HepG2 (cell line): ENCODE results near the gene NOTUM. TPM values are rescaled to one million over a fixed set of nuclear protein-coding genes. Genes with fewer than 3 reads are reported as not detected.

Source experiments
- ATM ChIP-seq: fragments of 450-650 bp; IDR thresholded peaks from 2 replicates; pipeline ENCODE4 v1.7.1; 2017; ENCODE audit warnings: mild to moderate bottlenecking, borderline replicate concordance
- CBFB ChIP-seq: sonication (generic); formaldehyde crosslinking; IDR thresholded peaks from 2 replicates; pipeline ENCODE4 v1.4.0; 2020; ENCODE audit warnings: missing genetic modification reagents
- GFI1 ChIP-seq: sonication (generic); formaldehyde crosslinking; IDR thresholded peaks from 2 replicates; pipeline ENCODE4 v1.5.0; 2020; ENCODE audit warnings: missing genetic modification reagents, mild to moderate bottlenecking, borderline replicate concordance
- MED1 ChIP-seq: sonication (generic); formaldehyde crosslinking; IDR thresholded peaks from 2 replicates; pipeline ENCODE4 v1.4.0; 2020; ENCODE audit warnings: missing genetic modification reagents
- MEIS1 ChIP-seq: sonication (generic); formaldehyde crosslinking; IDR thresholded peaks from 2 replicates; pipeline ENCODE4 v1.9.0; 2021; ENCODE audit warnings: mild to moderate bottlenecking, missing genetic modification reagents, moderate library complexity, borderline replicate concordance
- NPAS2 ChIP-seq: sonication (generic); formaldehyde crosslinking; IDR thresholded peaks from 2 replicates; pipeline ENCODE4 v1.8.0; 2022; ENCODE audit warnings: mild to moderate bottlenecking, missing genetic modification reagents, borderline replicate concordance
- NR2C2 ChIP-seq: sonication (generic); formaldehyde crosslinking; IDR thresholded peaks from 2 replicates; pipeline ENCODE4 v1.4.0; 2020; ENCODE audit warnings: missing genetic modification reagents, mild to moderate bottlenecking, moderate library complexity, borderline replicate concordance
- RAD21 ChIP-seq: fragments of 450-650 bp; formaldehyde crosslinking; IDR thresholded peaks from 2 replicates; pipeline ENCODE4 v1.5.0; 2020; ENCODE audit warnings: mild to moderate bottlenecking
- RBM39 ChIP-seq: fragments of 200-400 bp; formaldehyde crosslinking; IDR thresholded peaks from one replicate; pipeline ENCODE4 v1.6.1; 2018; ENCODE audit warnings: antibody characterized with exemption, mild to moderate bottlenecking, low read depth, low read length; ENCODE audit not compliant: poor library complexity, severe bottlenecking
- SRSF4 ChIP-seq: fragments of 200-400 bp; formaldehyde crosslinking; IDR thresholded peaks from one replicate; pipeline ENCODE4 v1.6.1; 2018; ENCODE audit warnings: mild to moderate bottlenecking, low read depth, low read length, moderate library complexity; ENCODE audit not compliant: poor library complexity, severe bottlenecking
- THYN1 ChIP-seq: sonication (generic); formaldehyde crosslinking; IDR thresholded peaks from 2 replicates; pipeline ENCODE4 v1.8.1; 2023; ENCODE audit warnings: low read depth, mild to moderate bottlenecking, moderate library complexity, missing genetic modification reagents, borderline replicate concordance
- ZFP62 ChIP-seq: sonication (generic); formaldehyde crosslinking; IDR thresholded peaks from 2 replicates; pipeline ENCODE4 v1.4.0; 2020; ENCODE audit warnings: missing genetic modification reagents
- ZNF225 ChIP-seq: sonication (generic); formaldehyde crosslinking; IDR thresholded peaks from 2 replicates; pipeline ENCODE4 v1.4.0; 2020; ENCODE audit warnings: mild to moderate bottlenecking, missing genetic modification reagents
- ZNF484 ChIP-seq: sonication (generic); formaldehyde crosslinking; IDR thresholded peaks from 2 replicates; pipeline ENCODE4 v1.5.1; 2020; ENCODE audit warnings: mild to moderate bottlenecking, low read depth, missing genetic modification reagents, borderline replicate concordance
- ZNF501 ChIP-seq: sonication (generic); formaldehyde crosslinking; IDR thresholded peaks from 2 replicates; pipeline ENCODE4 v1.5.1; 2020; ENCODE audit warnings: mild to moderate bottlenecking, moderate library complexity, missing genetic modification reagents
- ZNF557 ChIP-seq: sonication (generic); formaldehyde crosslinking; IDR thresholded peaks from 2 replicates; pipeline ENCODE4 v1.4.0; 2020; ENCODE audit warnings: missing genetic modification reagents
- ZNF569 ChIP-seq: sonication (generic); formaldehyde crosslinking; IDR thresholded peaks from 2 replicates; pipeline ENCODE4 v1.5.0; 2020; ENCODE audit warnings: mild to moderate bottlenecking, missing genetic modification reagents, moderate library complexity, borderline replicate concordance
- polyA plus RNA-seq, 8 experiments: library from polyadenylated mRNA; depleted of rRNA in 3 of 8; stranded (reverse) in 7 of 8; unstranded in 1 of 8; fragments of >200 nt; fragmentation: Illumina TruSeq in 4 of 8; extraction: Trizol in 4 of 8; gene quantifications; 2 replicates each; pipeline versions ENCODE4 v1.2.1 to v1.2.3, GENCODE V29; 2011 to 2016; ENCODE audit warnings: low read depth in 4 of 8, missing spikeins in 1 of 8, mixed read lengths in 1 of 8; ENCODE audit not compliant: insufficient read depth in 1 of 8
- total RNA-seq, 5 experiments: library from RNA; depleted of rRNA; stranded (reverse); fragments of >200 nt; fragmentation: Illumina TruSeq; extraction: Trizol; gene quantifications; 2 replicates each; pipeline ENCODE4 v1.2.3, GENCODE V29; 2016; ENCODE audit warnings: low read depth in 1 of 5
- TF ChIP-seq, protein P1 (sequence below): sonication (generic); formaldehyde crosslinking; IDR thresholded peaks from 2 replicates; pipeline ENCODE4 v1.4.0; 2020; ENCODE audit warnings: missing genetic modification reagents, mild to moderate bottlenecking, borderline replicate concordance
- TF ChIP-seq, protein P2 (sequence below): fragments of 450-650 bp; IDR thresholded peaks from 2 replicates; pipeline ENCODE4 v1.6.1; 2017
- TF ChIP-seq, protein P3 (sequence below): sonication (generic); formaldehyde crosslinking; IDR thresholded peaks from 2 replicates; pipeline ENCODE4 v1.4.0; 2020; ENCODE audit warnings: missing genetic modification reagents

The NOTUM gene
- total and polyA plus RNA-seq, 2 of the 13 experiments (the other 11 are each of a cell fraction or from before 2014, with no cell fraction given): 150 to 160 TPM

DNA sequence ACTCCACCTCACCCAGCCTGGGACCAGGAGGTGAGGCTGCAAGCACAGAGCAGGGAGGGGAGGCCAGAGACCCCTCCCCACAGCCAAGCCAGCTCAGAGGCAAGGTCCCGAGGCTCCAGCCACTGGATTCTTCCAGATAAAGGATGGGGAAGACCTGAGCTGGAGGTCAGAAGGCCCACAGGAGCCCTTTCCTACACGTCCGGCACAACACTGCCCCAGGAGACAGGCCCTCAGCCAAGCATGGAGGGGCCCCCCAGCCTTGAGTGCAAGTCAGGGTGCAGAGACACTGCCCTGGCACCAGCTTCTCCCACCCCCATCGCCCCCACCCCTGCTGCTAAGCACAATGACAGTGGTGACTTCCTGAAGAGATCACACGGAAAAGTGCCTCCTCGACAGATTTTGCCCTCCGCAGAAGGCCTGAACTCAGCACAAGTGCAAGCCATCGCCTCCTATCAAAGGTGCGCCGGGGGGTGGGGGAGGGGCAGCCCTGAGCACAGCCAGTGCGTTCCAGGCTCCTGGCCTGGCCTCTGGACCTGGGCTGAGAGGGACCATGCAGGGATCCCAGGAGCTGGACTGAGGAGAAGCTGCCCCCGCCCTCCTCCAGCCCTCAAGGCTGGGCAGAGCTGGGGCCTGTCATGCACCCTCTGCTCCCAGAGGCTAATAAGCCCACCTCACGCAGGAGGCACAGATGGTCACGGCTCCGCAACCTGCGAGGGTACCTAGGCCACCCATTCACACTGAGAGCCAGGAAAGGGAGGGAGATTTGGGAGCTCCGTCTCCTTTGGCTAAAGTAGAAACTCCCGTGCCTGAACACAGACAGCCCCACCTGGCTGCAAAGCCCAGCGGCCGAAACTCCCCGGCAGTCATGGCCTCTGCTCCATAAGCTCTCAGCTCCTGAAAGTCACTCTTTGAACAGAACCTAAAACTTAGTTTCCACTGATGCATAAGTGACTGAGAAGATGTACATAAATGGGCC is 36.1 kb downstream of the NOTUM start (continued):
- TF ChIP-seq, protein P1, sequence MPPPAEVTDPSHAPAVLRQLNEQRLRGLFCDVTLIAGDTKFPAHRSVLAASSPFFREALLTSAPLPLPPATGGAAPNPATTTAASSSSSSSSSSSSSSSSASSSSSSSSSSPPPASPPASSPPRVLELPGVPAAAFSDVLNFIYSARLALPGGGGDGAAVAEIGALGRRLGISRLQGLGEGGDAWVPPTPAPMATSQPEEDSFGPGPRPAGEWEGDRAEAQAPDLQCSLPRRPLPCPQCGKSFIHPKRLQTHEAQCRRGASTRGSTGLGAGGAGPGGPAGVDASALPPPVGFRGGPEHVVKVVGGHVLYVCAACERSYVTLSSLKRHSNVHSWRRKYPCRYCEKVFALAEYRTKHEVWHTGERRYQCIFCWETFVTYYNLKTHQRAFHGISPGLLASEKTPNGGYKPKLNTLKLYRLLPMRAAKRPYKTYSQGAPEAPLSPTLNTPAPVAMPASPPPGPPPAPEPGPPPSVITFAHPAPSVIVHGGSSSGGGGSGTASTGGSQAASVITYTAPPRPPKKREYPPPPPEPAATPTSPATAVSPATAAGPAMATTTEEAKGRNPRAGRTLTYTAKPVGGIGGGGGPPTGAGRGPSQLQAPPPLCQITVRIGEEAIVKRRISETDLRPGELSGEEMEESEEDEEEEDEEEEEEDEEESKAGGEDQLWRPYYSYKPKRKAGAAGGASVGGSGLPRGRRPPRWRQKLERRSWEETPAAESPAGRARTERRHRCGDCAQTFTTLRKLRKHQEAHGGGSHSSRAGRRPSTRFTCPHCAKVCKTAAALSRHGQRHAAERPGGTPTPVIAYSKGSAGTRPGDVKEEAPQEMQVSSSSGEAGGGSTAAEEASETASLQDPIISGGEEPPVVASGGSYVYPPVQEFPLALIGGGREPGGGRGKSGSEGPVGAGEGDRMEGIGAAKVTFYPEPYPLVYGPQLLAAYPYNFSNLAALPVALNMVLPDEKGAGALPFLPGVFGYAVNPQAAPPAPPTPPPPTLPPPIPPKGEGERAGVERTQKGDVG: no peak
- TF ChIP-seq ZNF569 (CRISPR knock-in tag) (no peak), NR2C2 (peak; percentile 44; the same call in 1 of the 2 replicates), GFI1 (no peak), CBFB (peak; percentile 26; the same call in 1 of the 2 replicates), RAD21 (CRISPR knock-in tag) (peak; percentile 30), RBM39 (no peak), THYN1 (CRISPR knock-in tag) (no peak), MED1 (CRISPR knock-in tag) (0 out of 2 replicates have a peak, but pooled peaks have one; percentile 28), ZNF557 (CRISPR knock-in tag) (no peak), SRSF4 (no peak), ZFP62 (CRISPR knock-in tag) (no peak), ZNF225 (CRISPR knock-in tag) (no peak), MEIS1 (peak; percentile 64; the same call in 1 of the 2 replicates), ZNF501 (CRISPR knock-in tag) (0 out of 2 replicates have a peak, but pooled peaks have one; percentile 58), NPAS2 (CRISPR knock-in tag) (no peak), ATM (no peak), ZNF484 (CRISPR knock-in tag) (no peak)
- TF ChIP-seq, protein P2, sequence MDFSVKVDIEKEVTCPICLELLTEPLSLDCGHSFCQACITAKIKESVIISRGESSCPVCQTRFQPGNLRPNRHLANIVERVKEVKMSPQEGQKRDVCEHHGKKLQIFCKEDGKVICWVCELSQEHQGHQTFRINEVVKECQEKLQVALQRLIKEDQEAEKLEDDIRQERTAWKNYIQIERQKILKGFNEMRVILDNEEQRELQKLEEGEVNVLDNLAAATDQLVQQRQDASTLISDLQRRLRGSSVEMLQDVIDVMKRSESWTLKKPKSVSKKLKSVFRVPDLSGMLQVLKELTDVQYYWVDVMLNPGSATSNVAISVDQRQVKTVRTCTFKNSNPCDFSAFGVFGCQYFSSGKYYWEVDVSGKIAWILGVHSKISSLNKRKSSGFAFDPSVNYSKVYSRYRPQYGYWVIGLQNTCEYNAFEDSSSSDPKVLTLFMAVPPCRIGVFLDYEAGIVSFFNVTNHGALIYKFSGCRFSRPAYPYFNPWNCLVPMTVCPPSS: no peak
- TF ChIP-seq, protein P3, sequence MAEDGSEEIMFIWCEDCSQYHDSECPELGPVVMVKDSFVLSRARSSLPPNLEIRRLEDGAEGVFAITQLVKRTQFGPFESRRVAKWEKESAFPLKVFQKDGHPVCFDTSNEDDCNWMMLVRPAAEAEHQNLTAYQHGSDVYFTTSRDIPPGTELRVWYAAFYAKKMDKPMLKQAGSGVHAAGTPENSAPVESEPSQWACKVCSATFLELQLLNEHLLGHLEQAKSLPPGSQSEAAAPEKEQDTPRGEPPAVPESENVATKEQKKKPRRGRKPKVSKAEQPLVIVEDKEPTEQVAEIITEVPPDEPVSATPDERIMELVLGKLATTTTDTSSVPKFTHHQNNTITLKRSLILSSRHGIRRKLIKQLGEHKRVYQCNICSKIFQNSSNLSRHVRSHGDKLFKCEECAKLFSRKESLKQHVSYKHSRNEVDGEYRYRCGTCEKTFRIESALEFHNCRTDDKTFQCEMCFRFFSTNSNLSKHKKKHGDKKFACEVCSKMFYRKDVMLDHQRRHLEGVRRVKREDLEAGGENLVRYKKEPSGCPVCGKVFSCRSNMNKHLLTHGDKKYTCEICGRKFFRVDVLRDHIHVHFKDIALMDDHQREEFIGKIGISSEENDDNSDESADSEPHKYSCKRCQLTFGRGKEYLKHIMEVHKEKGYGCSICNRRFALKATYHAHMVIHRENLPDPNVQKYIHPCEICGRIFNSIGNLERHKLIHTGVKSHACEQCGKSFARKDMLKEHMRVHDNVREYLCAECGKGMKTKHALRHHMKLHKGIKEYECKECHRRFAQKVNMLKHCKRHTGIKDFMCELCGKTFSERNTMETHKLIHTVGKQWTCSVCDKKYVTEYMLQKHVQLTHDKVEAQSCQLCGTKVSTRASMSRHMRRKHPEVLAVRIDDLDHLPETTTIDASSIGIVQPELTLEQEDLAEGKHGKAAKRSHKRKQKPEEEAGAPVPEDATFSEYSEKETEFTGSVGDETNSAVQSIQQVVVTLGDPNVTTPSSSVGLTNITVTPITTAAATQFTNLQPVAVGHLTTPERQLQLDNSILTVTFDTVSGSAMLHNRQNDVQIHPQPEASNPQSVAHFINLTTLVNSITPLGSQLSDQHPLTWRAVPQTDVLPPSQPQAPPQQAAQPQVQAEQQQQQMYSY: peak; percentile 68; the same call in 1 of the 2 replicates
